Neural cell (in vitro differentiated cells): ENCODE data around the gene HDAC9. TPM values are rescaled to one million over a fixed set of nuclear protein-coding genes. Genes with fewer than 3 reads are reported as not detected.

Source experiments
- H2AFZ ChIP-seq: fragments of 200-600, 300-800 bp; sonication (generic), shearing (Covaris generic); 2 replicates; pipeline ENCODE4 v1.6.0; 2014; ENCODE audit warnings: low read depth, mild to moderate bottlenecking, antibody characterized with exemption, low read length, moderate library complexity
- H3F3A ChIP-seq: fragments of 200-600 bp; shearing (Covaris generic); 2 replicates; pipeline ENCODE4 v1.6.1; 2016; ENCODE audit warnings: mild to moderate bottlenecking, moderate library complexity, mixed read lengths, antibody characterized with exemption, low read length; ENCODE audit not compliant: insufficient read depth, poor library complexity, severe bottlenecking
- H3K27ac ChIP-seq: fragments of 200-600, 300-800 bp; sonication (generic), shearing (Covaris generic); 2 replicates; pipeline ENCODE4 v1.5.1; 2014; ENCODE audit warnings: mild to moderate bottlenecking, low read length, moderate library complexity
- H3K27me3 ChIP-seq: fragments of 300-800, 200-600 bp; sonication (generic), shearing (Covaris generic); 2 replicates; pipeline ENCODE4 v1.6.0; 2014; ENCODE audit warnings: mild to moderate bottlenecking, low read depth, low read length, moderate library complexity; ENCODE audit not compliant: insufficient read depth
- H3K36me3 ChIP-seq: fragments of 300-800, 200-600 bp; sonication (generic), shearing (Covaris generic); 2 replicates; pipeline ENCODE4 v1.5.1; 2014; ENCODE audit warnings: mild to moderate bottlenecking, antibody characterized with exemption, low read length, moderate library complexity; ENCODE audit not compliant: insufficient read depth
- H3K4me2 ChIP-seq: fragments of 300-800, 200-600 bp; sonication (generic), shearing (Covaris generic); 2 replicates; pipeline ENCODE4 v1.6.0; 2014; ENCODE audit warnings: mild to moderate bottlenecking, low read length
- H3K4me3 ChIP-seq: fragments of 300-800, 200-600 bp; sonication (generic), shearing (Covaris generic); 2 replicates; pipeline ENCODE4 v1.5.1; 2014; ENCODE audit warnings: mild to moderate bottlenecking, low read length, moderate library complexity
- H3K79me2 ChIP-seq: fragments of 200-600 bp; shearing (Covaris generic); replicated peaks from 2 replicates; pipeline ENCODE4 v1.6.0; 2014; ENCODE audit warnings: mild to moderate bottlenecking, low read length, moderate library complexity; ENCODE audit not compliant: insufficient read depth
- H3K9ac ChIP-seq: fragments of 300-800, 200-600 bp; sonication (generic), shearing (Covaris generic); 2 replicates; pipeline ENCODE4 v1.6.1; 2016; ENCODE audit warnings: mild to moderate bottlenecking, low read length, mixed read lengths
- H3K9me2 ChIP-seq: fragments of 200-600 bp; shearing (Covaris generic); 2 replicates; pipeline ENCODE4 v1.6.1; 2016; ENCODE audit warnings: mild to moderate bottlenecking, low read length, mixed read lengths; ENCODE audit not compliant: insufficient read depth
- H3K9me3 ChIP-seq: fragments of 200-600, 300-800 bp; sonication (generic), shearing (Covaris generic); 2 replicates; pipeline ENCODE4 v1.6.1; 2016; ENCODE audit warnings: mild to moderate bottlenecking, mixed run types, low read length, moderate library complexity, mixed read lengths
- H4K20me1 ChIP-seq: fragments of 200-600 bp; shearing (Covaris generic); 2 replicates; pipeline ENCODE4 v1.6.1; 2016; ENCODE audit warnings: mild to moderate bottlenecking, mixed run types; ENCODE audit not compliant: insufficient read depth
- CTCF ChIP-seq: fragments of 450-650 bp; IDR thresholded peaks from 2 replicates; pipeline ENCODE4 v1.5.1; 2014; ENCODE audit warnings: antibody characterized with exemption, mild to moderate bottlenecking, moderate library complexity; ENCODE audit not compliant: poor library complexity, severe bottlenecking
- EP300 ChIP-seq: fragments of 450-650 bp; conservative IDR thresholded peaks from 2 replicates; pipeline ENCODE4 v1.6.1; 2014; ENCODE audit warnings: antibody characterized with exemption, mild to moderate bottlenecking, moderate library complexity; ENCODE audit not compliant: poor library complexity, severe bottlenecking
- EZH2 ChIP-seq: fragments of 200-600, 300-800 bp; shearing (Covaris generic), sonication (generic); IDR thresholded peaks from 2 replicates; pipeline ENCODE4 v1.6.1; 2014; ENCODE audit warnings: antibody characterized with exemption, low read length, borderline replicate concordance, mild to moderate bottlenecking; ENCODE audit not compliant: insufficient read depth, poor library complexity, severe bottlenecking
- MXI1 ChIP-seq: fragments of 450-650 bp; conservative IDR thresholded peaks from 2 replicates; pipeline ENCODE4 v1.6.1; 2014; ENCODE audit warnings: antibody characterized with exemption, mild to moderate bottlenecking; ENCODE audit not compliant: poor library complexity, severe bottlenecking
- POLR2AphosphoS5 ChIP-seq: IDR thresholded peaks from 2 replicates; pipeline ENCODE4 v1.6.1; 2012
- RAD21 ChIP-seq: fragments of 450-650 bp; conservative IDR thresholded peaks from 2 replicates; pipeline ENCODE4 v1.6.1; 2014; ENCODE audit warnings: antibody characterized with exemption, mild to moderate bottlenecking, moderate library complexity
- REST ChIP-seq: IDR thresholded peaks from 2 replicates; pipeline ENCODE4 v1.6.1; 2012; ENCODE audit warnings: borderline replicate concordance
- SMC3 ChIP-seq: fragments of 450-650 bp; conservative IDR thresholded peaks from 2 replicates; pipeline ENCODE4 v1.6.1; 2014; ENCODE audit warnings: antibody characterized with exemption, mild to moderate bottlenecking, moderate library complexity; ENCODE audit not compliant: poor library complexity
- TAF1 ChIP-seq: IDR thresholded peaks from 2 replicates; pipeline ENCODE4 v1.6.1; 2012; ENCODE audit warnings: low read depth
- polyA plus RNA-seq: library from polyadenylated mRNA; depleted of rRNA; stranded (reverse); fragments of >200 nt; gene quantifications from 2 replicates; pipeline ENCODE4 v1.2.3, GENCODE V29; 2014

Gene HDAC9
- polyA plus RNA-seq, 1 donor from 2014 or later = 15.9 TPM

- H3K9me3 ChIP-seq = no peaks in the 10 kb centered on the region
- no peaks in the 10 kb centered on the region for H3K79me2 ChIP-seq
- H3K9ac ChIP-seq = no peak overlapping the region
- no peaks in the 10 kb centered on the region for H3K9me2 ChIP-seq
- H3K4me3 ChIP-seq = no peak overlapping the region
- no peaks in the 10 kb centered on the region for H4K20me1 ChIP-seq
- no peak overlapping the region for H3K4me2 ChIP-seq
- H3K27me3 ChIP-seq = no peaks in the 10 kb centered on the region
- TF ChIP-seq CTCF = no peak
- TF ChIP-seq SMC3 = no peak
- TF ChIP-seq RAD21 = no peak
- no peak for TF ChIP-seq EP300
- no peak for TF ChIP-seq POLR2AphosphoS5
- no peak for TF ChIP-seq MXI1
- no peak for TF ChIP-seq EZH2
- no peak for TF ChIP-seq REST
- TF ChIP-seq TAF1 = no peak
- H3K27ac ChIP-seq = no peak overlapping the region
- no peak overlapping the region for H2AFZ ChIP-seq
- no peaks in the 10 kb centered on the region for H3K36me3 ChIP-seq
- no peaks in the 10 kb centered on the region for H3F3A ChIP-seq
These were observed 399.9 kb downstream of the HDAC9 start for GRCh38 chr7:18895456-18895855.

GRCh38 chr7:18896343-18896975, 400.9 kb downstream of the HDAC9 start:
- Histone ChIP-seq H3K36me3 (no peaks in the 10 kb centered on the region), H3K9me3 (no peaks in the 10 kb centered on the region), H3F3A (no peaks in the 10 kb centered on the region), H3K9ac (no peak overlapping the region), H3K4me3 (no peak overlapping the region), H3K27me3 (no peaks in the 10 kb centered on the region), H3K27ac (no peak overlapping the region), H3K4me2 (no peak overlapping the region), H2AFZ (no peak overlapping the region), H4K20me1 (no peaks in the 10 kb centered on the region), H3K9me2 (no peaks in the 10 kb centered on the region), H3K79me2 (no peaks in the 10 kb centered on the region)
- TF ChIP-seq POLR2AphosphoS5 (no peak), EP300 (no peak), SMC3 (no peak), TAF1 (no peak), REST (no peak), MXI1 (no peak), RAD21 (no peak)
